Activated T-helper 2 cell treated with anti-CD3 and anti-CD28 coated beads, Interferon-gamma antibody, Interleukin-2, Interleukin-4, amounts not matched to agents 10 μg/mL and 5 μg/mL and 100 μg/mL, durations not matched to agents 14 hours and 24 hours and 36 hours (primary cell): Measurements from ENCODE around the gene ZNF524. TPM values are rescaled to one million over a fixed set of nuclear protein-coding genes. Genes with fewer than 3 reads are reported as not detected.

Source experiments
- DNase-seq: peaks from one replicate; pipeline ENCODE4 v3.0.0; 2021; ENCODE audit warnings: low spot score
- H3K27ac Mint-ChIP-seq: one replicate; pipeline ENCODE4 v1.8.0; 2021; ENCODE audit warnings: mixed read lengths
- H3K27me3 Mint-ChIP-seq: one replicate; pipeline ENCODE4 v1.8.0; 2021; ENCODE audit warnings: low read depth, mixed read lengths
- H3K36me3 Mint-ChIP-seq: one replicate; pipeline ENCODE4 v1.8.0; 2021; ENCODE audit warnings: low read depth, mixed read lengths
- H3K4me1 Mint-ChIP-seq: one replicate; pipeline ENCODE4 v1.8.0; 2021; ENCODE audit warnings: low read depth, mixed read lengths
- H3K4me3 Mint-ChIP-seq: one replicate; pipeline ENCODE4 v1.8.0; 2021; ENCODE audit warnings: low read depth, mild to moderate bottlenecking, moderate library complexity, mixed read lengths
- H3K9me3 Mint-ChIP-seq: one replicate; pipeline ENCODE4 v1.8.0; 2021; ENCODE audit warnings: mixed read lengths
- intact Hi-C: fragments of 100-400 bp; cut with micrococcal nuclease; formaldehyde crosslinking; loops from one replicate; pipeline ENCODE4 v1.15.1; 2023
- total RNA-seq: library from RNA; stranded (reverse); gene quantifications from 2 replicates; pipeline ENCODE4 v1.2.3, GENCODE V29; 2022

Gene ZNF524
- total RNA-seq, 1 donor from 2014 or later, result 19.7 TPM

GRCh38 chr19:55651236-55651635 lies 51.1 kb downstream of the ZNF524 start:
- H3K27me3 Mint-ChIP-seq, result no peaks in the 10 kb centered on the region
- peak overlapping the region; percentile 40 for H3K27ac Mint-ChIP-seq
- intact Hi-C loops, result loop anchor here (10.0 kb wide), 1 partner anchor 664 kb away; the partner anchor contains the start of gene ZSCAN5A
- H3K9me3 Mint-ChIP-seq, result no peaks in the 10 kb centered on the region
- H3K36me3 Mint-ChIP-seq, result peaks cover 29% of the 10 kb centered on the region
- peaks cover 24% of the 10 kb centered on the region for H3K4me1 Mint-ChIP-seq
- H3K4me3 Mint-ChIP-seq, result no peak overlapping the region
- DNase-seq, result no peak

GRCh38 chr19:55652311-55653128 lies 52.4 kb downstream of the ZNF524 start:
- no peak overlapping the region for H3K4me3 Mint-ChIP-seq
- no peak for DNase-seq
- peaks cover 24% of the 10 kb centered on the region for H3K4me1 Mint-ChIP-seq
- H3K36me3 Mint-ChIP-seq, result peaks cover 29% of the 10 kb centered on the region
- H3K9me3 Mint-ChIP-seq, result no peaks in the 10 kb centered on the region
- H3K27ac Mint-ChIP-seq, result no peak overlapping the region
- intact Hi-C loops, result loop anchor here (1.0 to 10.0 kb wide), 2 partner anchors 20 to 662 kb away; partner anchors contain the start of gene ZSCAN5A
- no peaks in the 10 kb centered on the region for H3K27me3 Mint-ChIP-seq

Other genes with a start within 250 kb of the ZNF524 start
- 1.8 TPM in 1 of 2 replicates, not detected in the other for gene COX6B2, start 245.6 kb upstream of the ZNF524 start, total RNA-seq
- gene GARIN5B, start 237.0 kb upstream of the ZNF524 start, total RNA-seq, result not detected in 2 replicates
- gene IL11, start 229.8 kb upstream of the ZNF524 start, total RNA-seq, result 0.25 and 0.32 TPM in 2 replicates
- not detected in 2 replicates for gene TMEM190, start 223.5 kb upstream of the ZNF524 start, total RNA-seq
- gene TMEM238, start 216.0 kb upstream of the ZNF524 start, total RNA-seq, result 7.9 and 10.5 TPM in 2 replicates
- 2,206 and 2,207 TPM in 2 replicates for gene RPL28, start 214.4 kb upstream of the ZNF524 start, total RNA-seq
- 210 and 220 TPM in 2 replicates for gene UBE2S, start 192.5 kb upstream of the ZNF524 start, total RNA-seq
- not detected in 2 replicates for gene SHISA7, start 157.0 kb upstream of the ZNF524 start, total RNA-seq
- gene ISOC2, start 138.6 kb upstream of the ZNF524 start, total RNA-seq, result 30.4 and 34.8 TPM in 2 replicates
- gene C19orf85, start 135.5 kb upstream of the ZNF524 start, total RNA-seq, result not detected in 2 replicates
- gene ZNF628, start 123.7 kb upstream of the ZNF524 start, total RNA-seq, result 8.6 and 9.5 TPM in 2 replicates
- 20.0 and 20.2 TPM in 2 replicates for gene NAT14, start 115.1 kb upstream of the ZNF524 start, total RNA-seq
- 0.41 and 0.71 TPM in 2 replicates for gene SSC5D, start 111.9 kb upstream of the ZNF524 start, total RNA-seq
- not detected in 2 replicates for gene SBK2, start 63.2 kb upstream of the ZNF524 start, total RNA-seq
- gene SBK3, start 54.7 kb upstream of the ZNF524 start, total RNA-seq, result not detected in 2 replicates
- 8.2 and 10.7 TPM in 2 replicates for gene ZNF579, start 19.4 kb upstream of the ZNF524 start, total RNA-seq
- 18.2 and 18.9 TPM in 2 replicates for gene FIZ1, start 771 bp upstream of the ZNF524 start, total RNA-seq
- 13.5 and 13.6 TPM in 2 replicates for gene ZNF865, start 5.4 kb downstream of the ZNF524 start, total RNA-seq
- 4.3 and 4.9 TPM in 2 replicates for gene ZNF784, start 24.3 kb downstream of the ZNF524 start, total RNA-seq
- gene ZNF580, start 40.7 kb downstream of the ZNF524 start, total RNA-seq, result 32.1 and 33.3 TPM in 2 replicates
- gene ZNF581, start 43.4 kb downstream of the ZNF524 start, total RNA-seq, result 26.6 and 27.0 TPM in 2 replicates
- gene CCDC106, start 47.9 kb downstream of the ZNF524 start, total RNA-seq, result 7.2 and 8.1 TPM in 2 replicates
- 344 and 351 TPM in 2 replicates for gene U2AF2, start 54.7 kb downstream of the ZNF524 start, total RNA-seq
- gene EPN1, start 74.9 kb downstream of the ZNF524 start, total RNA-seq, result 40.3 and 41.8 TPM in 2 replicates
- gene NLRP9, start 138.1 kb downstream of the ZNF524 start, total RNA-seq, result not detected in 2 replicates
- gene RFPL4A, start 158.8 kb downstream of the ZNF524 start, total RNA-seq, result not detected in 2 replicates
- gene RFPL4AL1, start 168.8 kb downstream of the ZNF524 start, total RNA-seq, result not detected in 2 replicates
- not detected in 2 replicates for gene NLRP11, start 231.7 kb downstream of the ZNF524 start, total RNA-seq
- not detected in 2 replicates for gene NLRP4, start 236.3 kb downstream of the ZNF524 start, total RNA-seq